ENCODE measurements around the gene RBM48. TPM values are rescaled to one million over a fixed set of nuclear protein-coding genes. Genes with fewer than 3 reads are reported as not detected.
"Not testable (repeated sequence)": the region's sequence is repeated elsewhere in the genome, so short reads cannot be mapped to it uniquely, and the experiment has no call there.

The RBM48 gene
- total RNA-seq = 9.4 TPM
- 10 to 100 TPM in 7 of 8 donors, 1 to 10 TPM in 1; 9.4 to 13.8 (median 12.0) TPM for polyA plus RNA-seq (ENCODE audit: insufficient read depth in 1 of 8, insufficient read length in 8 of 8, low replicate concordance in 1 of 8)
- long read RNA-seq, donor 1, partial matches to known transcripts = 0 of 1 reads
- long read RNA-seq, donor 1, other reads (novel, unspliced or antisense) = 0 of 1 reads
- long read RNA-seq, donor 2 = 0 reads
- long read RNA-seq, donor 3, full-length matches to known transcripts = 6 of 6 reads
- long read RNA-seq, donor 3, partial matches to known transcripts = 0 of 6 reads
- long read RNA-seq, donor 3, other reads (novel, unspliced or antisense) = 0 of 6 reads
- long read RNA-seq, donor 4, transcript RBM48-201 (5 exons, 1,742 nt) = major isoform, 6 of 6 reads
- long read RNA-seq, donor 4, partial matches to known transcripts = 0 of 6 reads
- long read RNA-seq, donor 4, other reads (novel, unspliced or antisense) = 0 of 6 reads
- long read RNA-seq, donor 5, transcript RBM48-201 (5 exons, 1,742 nt) = major isoform, 7 of 7 reads
- long read RNA-seq, donor 5, partial matches to known transcripts = 0 of 7 reads
- long read RNA-seq, donor 5, other reads (novel, unspliced or antisense) = 0 of 7 reads
- long read RNA-seq, donor 6, full-length matches to known transcripts = 6 of 6 reads
- long read RNA-seq, donor 6, partial matches to known transcripts = 0 of 6 reads
- long read RNA-seq, donor 6, other reads (novel, unspliced or antisense) = 0 of 6 reads
- long read RNA-seq, donor 7, transcript RBM48-201 (5 exons, 1,742 nt) = major isoform, 6 of 6 reads
- long read RNA-seq, donor 7, partial matches to known transcripts = 0 of 6 reads
- long read RNA-seq, donor 7, other reads (novel, unspliced or antisense) = 0 of 6 reads
- long read RNA-seq, donor 8, partial matches to known transcripts = 0 of 2 reads
- long read RNA-seq, donor 8, other reads (novel, unspliced or antisense) = 0 of 2 reads
- long read RNA-seq, donor 9, full-length matches to known transcripts = 7 of 7 reads
- long read RNA-seq, donor 9, partial matches to known transcripts = 0 of 7 reads
- long read RNA-seq, donor 9, other reads (novel, unspliced or antisense) = 0 of 7 reads
- long read RNA-seq, donor 10, transcript RBM48-201 (5 exons, 1,742 nt) = major isoform, 5 of 5 reads
- long read RNA-seq, donor 10, partial matches to known transcripts = 0 of 5 reads
- long read RNA-seq, donor 10, other reads (novel, unspliced or antisense) = 0 of 5 reads
- long read RNA-seq, donor 11, full-length matches to known transcripts = 3 of 3 reads
- long read RNA-seq, donor 11, partial matches to known transcripts = 0 of 3 reads
- long read RNA-seq, donor 11, other reads (novel, unspliced or antisense) = 0 of 3 reads

DNA sequence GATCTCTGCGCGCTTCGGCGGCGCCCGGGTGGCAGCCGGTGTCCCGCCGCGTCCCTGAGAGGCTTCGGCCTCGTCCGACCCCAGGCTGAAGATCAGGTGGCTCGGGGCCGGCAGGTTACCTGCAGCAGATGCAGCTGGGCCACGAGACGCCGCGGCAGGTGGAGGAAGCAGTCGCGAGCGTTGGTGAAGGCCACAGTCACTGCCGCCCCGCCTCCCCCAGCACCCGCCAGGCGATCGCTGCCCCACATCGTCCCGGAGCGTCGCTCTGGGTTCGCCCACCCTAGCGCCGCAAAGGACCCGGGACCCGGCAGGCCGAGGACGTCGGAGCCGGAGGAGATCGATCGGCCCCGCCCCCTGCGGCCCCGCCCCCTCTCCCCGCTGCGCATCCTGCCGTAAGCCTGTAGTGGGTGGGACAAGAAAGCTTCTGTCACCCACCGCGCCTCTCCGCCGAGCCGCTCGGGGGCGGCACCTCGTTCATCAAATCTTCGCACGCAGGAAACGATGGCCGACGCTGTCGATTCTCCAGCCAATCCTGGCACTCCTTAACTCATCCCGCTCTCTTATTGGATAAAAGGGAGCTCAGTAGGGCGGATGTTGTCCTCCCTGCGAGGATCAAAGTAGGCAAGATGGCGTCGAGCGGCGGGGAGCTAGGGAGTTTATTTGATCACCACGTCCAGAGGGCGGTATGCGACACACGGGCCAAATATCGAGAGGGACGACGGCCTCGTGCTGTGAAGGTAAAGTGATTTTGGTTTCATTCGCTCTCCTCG is at the start of gene RBM48, which contains the start of gene PEX1:
Gene RBM48 (plus strand): TSS at position 608 of the 770 bp plus-strand sequence. CDS start 19 bp downstream, at position 627.
Gene PEX1 (minus strand): TSS at position 333 of the 770 bp plus-strand sequence. CDS start 85 bp downstream, at position 248.
- no peaks in the 10 kb centered on the region for H3K27me3 ChIP-seq (ENCODE audit: control insufficient read depth, insufficient read depth, low read length)
- peak; percentile 100 for DNase-seq
- peaks cover 5% of the 10 kb centered on the region for H3K4me1 ChIP-seq (ENCODE audit: control insufficient read depth, insufficient read depth, low read length)
- no peaks in the 10 kb centered on the region for H3K9me3 ChIP-seq (replicated peaks; ENCODE audit: control insufficient read depth, low read depth, low read length)
- peak within 1 kb of the TSS; percentile 94 for H3K27ac ChIP-seq (ENCODE audit: low read length)
- WGBS (ENCODE audit: insufficient coverage) = under 1% methylated on average over 56 of the region's 79 CpGs
- H3K36me3 ChIP-seq (ENCODE audit: control insufficient read depth, insufficient read depth, low read length) = peaks cover 31% of the 10 kb centered on the region
- peak within 1 kb of the TSS; percentile 99 for H3K4me3 ChIP-seq (ENCODE audit: low read length)

DNA sequence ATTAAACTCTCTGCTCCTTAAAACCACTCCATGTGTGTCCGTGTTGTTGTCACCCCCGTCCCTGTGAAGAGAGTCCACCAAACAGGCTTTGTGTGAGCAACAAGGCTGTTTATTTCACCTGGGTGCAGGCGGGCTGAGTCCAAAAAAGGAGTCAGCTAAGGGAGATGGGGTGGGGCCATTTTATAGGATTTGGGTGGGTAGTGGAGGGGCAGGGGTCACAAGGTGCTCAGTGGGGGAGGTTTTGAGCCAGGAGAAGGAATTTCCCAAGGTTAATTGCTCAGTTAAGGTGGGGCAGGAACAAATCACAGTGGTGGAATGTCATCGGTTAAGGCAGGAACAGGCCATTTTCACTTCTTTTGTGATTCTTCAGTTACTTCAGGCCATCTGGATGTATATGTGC is 49.4 kb upstream of the RBM48 start:
- not testable (repeated sequence) for H3K27ac ChIP-seq (ENCODE audit: low read length); H3K4me3 ChIP-seq (ENCODE audit: low read length); H3K27me3 ChIP-seq (ENCODE audit: control insufficient read depth, insufficient read depth, low read length); H3K9me3 ChIP-seq (replicated peaks; ENCODE audit: control insufficient read depth, low read depth, low read length); H3K36me3 ChIP-seq (ENCODE audit: control insufficient read depth, insufficient read depth, low read length); DNase-seq; H3K4me1 ChIP-seq (ENCODE audit: control insufficient read depth, insufficient read depth, low read length)
- WGBS (ENCODE audit: insufficient coverage) = 89% methylated on average over 3 of the region's 4 CpGs

- H3K27ac ChIP-seq (ENCODE audit: low read length); H3K4me3 ChIP-seq (ENCODE audit: low read length); H3K27me3 ChIP-seq (ENCODE audit: control insufficient read depth, insufficient read depth, low read length); H3K4me1 ChIP-seq (ENCODE audit: control insufficient read depth, insufficient read depth, low read length); H3K9me3 ChIP-seq (replicated peaks; ENCODE audit: control insufficient read depth, low read depth, low read length); DNase-seq: not testable (repeated sequence)
- 37% methylated on average over 5 of the region's 6 CpGs for WGBS (ENCODE audit: insufficient coverage)
- peaks cover 16% of the 10 kb centered on the region for H3K36me3 ChIP-seq (ENCODE audit: control insufficient read depth, insufficient read depth, low read length)
These were observed 45.0 kb upstream of the RBM48 start for GRCh38 chr7:92483624-92484023.

DNA sequence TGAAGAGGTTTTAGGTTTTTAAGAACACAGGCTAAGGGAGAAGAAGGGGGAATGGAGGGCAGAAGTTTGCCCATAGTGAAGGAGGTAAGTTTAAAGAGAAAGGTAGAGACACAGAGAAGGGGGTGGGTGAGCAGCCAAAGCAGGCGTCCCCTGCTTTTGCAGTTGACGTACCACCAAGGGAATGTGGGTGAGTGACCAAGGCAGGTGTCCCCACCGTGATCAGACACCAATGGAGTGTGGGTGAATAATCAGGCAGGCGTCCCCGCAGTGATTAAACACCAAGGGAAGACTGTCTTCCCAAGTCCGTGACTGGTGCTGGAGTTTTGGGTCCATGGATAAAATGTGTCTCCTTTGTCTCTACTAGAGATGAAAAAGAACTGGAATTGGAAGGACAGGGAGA is 44.4 kb upstream of the RBM48 start:
- peaks cover 19% of the 10 kb centered on the region for H3K36me3 ChIP-seq (ENCODE audit: control insufficient read depth, insufficient read depth, low read length)
- not testable (repeated sequence) for H3K27ac ChIP-seq (ENCODE audit: low read length)
- WGBS (ENCODE audit: insufficient coverage) = 91% methylated on average over 6 of the region's 6 CpGs

GRCh38 chr7:92485267-92485892 is 43.2 kb upstream of the RBM48 start:
- no peaks in the 10 kb centered on the region for H3K9me3 ChIP-seq (replicated peaks; ENCODE audit: control insufficient read depth, low read depth, low read length)
- no peak overlapping the region for H3K4me3 ChIP-seq (ENCODE audit: low read length)
- WGBS (ENCODE audit: insufficient coverage) = 60% methylated on average over 1 of the region's 2 CpGs
- no peaks in the 10 kb centered on the region for H3K4me1 ChIP-seq (ENCODE audit: control insufficient read depth, insufficient read depth, low read length)
- DNase-seq = no peak
- H3K27me3 ChIP-seq (ENCODE audit: control insufficient read depth, insufficient read depth, low read length) = no peaks in the 10 kb centered on the region
- H3K36me3 ChIP-seq (ENCODE audit: control insufficient read depth, insufficient read depth, low read length) = peaks cover 19% of the 10 kb centered on the region
- H3K27ac ChIP-seq (ENCODE audit: low read length) = no peak overlapping the region

More for the DNA sequence above, 44.4 kb upstream of the RBM48 start:
- not testable (repeated sequence) for H3K4me1 ChIP-seq (ENCODE audit: control insufficient read depth, insufficient read depth, low read length); H3K9me3 ChIP-seq (replicated peaks; ENCODE audit: control insufficient read depth, low read depth, low read length); H3K27me3 ChIP-seq (ENCODE audit: control insufficient read depth, insufficient read depth, low read length); H3K4me3 ChIP-seq (ENCODE audit: low read length)
- DNase-seq = peak; percentile 8

GRCh38 chr7:92485974-92486373 is 42.6 kb upstream of the RBM48 start:
- Histone ChIP-seq H3K27ac (ENCODE audit: low read length) (no peak overlapping the region), H3K9me3 (replicated peaks; ENCODE audit: control insufficient read depth, low read depth, low read length) (no peaks in the 10 kb centered on the region), H3K4me1 (ENCODE audit: control insufficient read depth, insufficient read depth, low read length) (no peaks in the 10 kb centered on the region), H3K4me3 (ENCODE audit: low read length) (no peak overlapping the region), H3K27me3 (ENCODE audit: control insufficient read depth, insufficient read depth, low read length) (no peaks in the 10 kb centered on the region), H3K36me3 (ENCODE audit: control insufficient read depth, insufficient read depth, low read length) (peaks cover 20% of the 10 kb centered on the region)
- no CpG with 5 or more reads among the region's 2 CpGs for WGBS (ENCODE audit: insufficient coverage)
- DNase-seq = no peak

- Histone ChIP-seq H3K27ac (ENCODE audit: low read length) (no peak overlapping the region), H3K9me3 (replicated peaks; ENCODE audit: control insufficient read depth, low read depth, low read length) (no peaks in the 10 kb centered on the region), H3K36me3 (ENCODE audit: control insufficient read depth, insufficient read depth, low read length) (peaks cover 29% of the 10 kb centered on the region), H3K27me3 (ENCODE audit: control insufficient read depth, insufficient read depth, low read length) (no peaks in the 10 kb centered on the region), H3K4me1 (ENCODE audit: control insufficient read depth, insufficient read depth, low read length) (no peaks in the 10 kb centered on the region), H3K4me3 (ENCODE audit: low read length) (no peak overlapping the region)
- no peak for DNase-seq
These were observed 40.8 kb upstream of the RBM48 start for GRCh38 chr7:92487804-92488203.

DNA sequence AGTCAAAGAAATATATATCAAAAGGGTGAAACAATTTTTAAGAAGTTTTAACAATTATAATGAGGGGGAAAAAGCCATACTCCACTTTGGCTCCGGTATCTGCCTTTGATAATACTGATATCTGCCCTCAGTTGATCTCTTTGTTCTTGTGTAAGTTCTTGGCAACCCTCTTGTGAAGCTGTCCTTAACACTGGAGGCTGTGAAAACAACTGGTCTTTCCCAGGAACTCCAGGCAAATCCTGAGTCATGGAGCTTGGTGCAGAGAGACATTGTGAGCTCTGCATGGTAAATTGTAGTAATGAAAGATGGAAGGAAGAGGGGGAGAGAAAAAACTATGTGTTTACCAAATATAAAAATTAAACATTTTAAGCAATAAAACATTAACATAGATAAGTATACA is 39.0 kb upstream of the RBM48 start:
- Histone ChIP-seq H3K27me3 (ENCODE audit: control insufficient read depth, insufficient read depth, low read length) (no peaks in the 10 kb centered on the region), H3K4me1 (ENCODE audit: control insufficient read depth, insufficient read depth, low read length) (no peaks in the 10 kb centered on the region), H3K9me3 (replicated peaks; ENCODE audit: control insufficient read depth, low read depth, low read length) (no peaks in the 10 kb centered on the region), H3K27ac (ENCODE audit: low read length) (no peak overlapping the region), H3K36me3 (ENCODE audit: control insufficient read depth, insufficient read depth, low read length) (peaks cover 41% of the 10 kb centered on the region), H3K4me3 (ENCODE audit: low read length) (no peak overlapping the region)
- WGBS (ENCODE audit: insufficient coverage) = no CpG with 5 or more reads among the region's 1 CpG
- DNase-seq = no peak

- no peaks in the 10 kb centered on the region for H3K27me3 ChIP-seq (ENCODE audit: control insufficient read depth, insufficient read depth, low read length)
- H3K36me3 ChIP-seq (ENCODE audit: control insufficient read depth, insufficient read depth, low read length) = peaks cover 43% of the 10 kb centered on the region
- WGBS (ENCODE audit: insufficient coverage) = 83% methylated on average over 1 of the region's 2 CpGs
- H3K9me3 ChIP-seq (replicated peaks; ENCODE audit: control insufficient read depth, low read depth, low read length) = no peaks in the 10 kb centered on the region
- H3K4me1 ChIP-seq (ENCODE audit: control insufficient read depth, insufficient read depth, low read length) = no peaks in the 10 kb centered on the region
- no peak overlapping the region for H3K27ac ChIP-seq (ENCODE audit: low read length)
- no peak for DNase-seq
- no peak overlapping the region for H3K4me3 ChIP-seq (ENCODE audit: low read length)
These were observed 31.7 kb upstream of the RBM48 start for GRCh38 chr7:92496876-92497275.

Data from muscle of leg (tissue), 16 donors.